Pericardium fibroblast (primary cell): ENCODE results near the gene OTOF. TPM values are rescaled to one million over a fixed set of nuclear protein-coding genes. Genes with fewer than 3 reads are reported as not detected.

Experiments
- total RNA-seq: library from RNA; depleted of rRNA; stranded (reverse); fragments of >200 nt; gene quantifications from 2 replicates; pipeline ENCODE4 v1.2.3, GENCODE V29; 2015

The OTOF gene
- total RNA-seq: not detected in 2 replicates

GRCh38 chr2:26477911-26478253, at the start of gene OTOF:
Gene OTOF (minus strand): TSS chr2:26478124.

Other genes starting within 250 kb of the OTOF start
- 107 and 116 TPM in 2 replicates for gene HADHA, start 233.5 kb downstream of the OTOF start, total RNA-seq
- gene HADHB, start 233.2 kb downstream of the OTOF start, total RNA-seq: 101 and 104 TPM in 2 replicates
- 4.2 and 8.2 TPM in 2 replicates for gene SELENOI, start 132.0 kb downstream of the OTOF start, total RNA-seq
- not detected in 2 replicates for gene ADGRF3, start 131.3 kb downstream of the OTOF start, total RNA-seq
- gene DRC1, start 76.2 kb downstream of the OTOF start, total RNA-seq: not detected in 2 replicates
- not detected in 2 replicates for gene CIB4, start 163.2 kb upstream of the OTOF start, total RNA-seq
- gene KCNK3, start 214.6 kb upstream of the OTOF start, total RNA-seq: 0.09 and 1.6 TPM in 2 replicates